H1 (cell line): ENCODE measurements around the gene FHIT. TPM values are rescaled to one million over a fixed set of nuclear protein-coding genes. Genes with fewer than 3 reads are reported as not detected.

Source experiments
- CTCF ChIA-PET: fragments of 300-600 bp; sonication (Branson Sonifier 250); formaldehyde crosslinking; loops from one replicate; lab custom pipeline; 2021; ENCODE audit not compliant: partially characterized antibody; lab: Charles Lee
- POLR2A ChIA-PET: fragments of 300-600 bp; sonication (Branson Sonifier 250); formaldehyde crosslinking; loops from one replicate; lab custom pipeline; 2021; ENCODE audit warnings: inconsistent platforms; ENCODE audit not compliant: partially characterized antibody; lab: Charles Lee
- DNase-seq, 2 experiments: peaks; one replicate each; pipeline versions ENCODE4 v3.0.0 to v3.0.0-alpha.2; 2010 to 2022; ENCODE audit warnings: low spot score in 2 of 2, low read depth in 1 of 2, mixed read lengths in 1 of 2
- FAIRE-seq: peaks from 2 replicates; lab custom pipeline; 2011; peaks lifted over from hg19 to GRCh38; lab: Jason Lieb, UNC
- H2AFZ ChIP-seq: 2 replicates; pipeline ENCODE4 v1.8.1; 2012; ENCODE audit warnings: low read length, inconsistent platforms
- H2AK5ac ChIP-seq: 2 replicates; pipeline ENCODE4 v1.6.1; 2013; ENCODE audit warnings: low read depth, low read length
- H2BK120ac ChIP-seq: replicated peaks from 2 replicates; pipeline ENCODE3; 2013; ENCODE audit warnings: low read depth, low read length, inconsistent platforms
- H2BK12ac ChIP-seq: 2 replicates; pipeline ENCODE4 v1.6.1; 2013; ENCODE audit warnings: low read depth, low read length
- H2BK15ac ChIP-seq: 2 replicates; pipeline ENCODE4 v1.6.1; 2013; ENCODE audit warnings: low read length
- H2BK20ac ChIP-seq: 2 replicates; pipeline ENCODE4 v1.6.1; 2013; ENCODE audit warnings: low read length
- H2BK5ac ChIP-seq: 2 replicates; pipeline ENCODE4 v1.6.1; 2013; ENCODE audit warnings: low read depth, low read length
- H3K14ac ChIP-seq: 2 replicates; pipeline ENCODE4 v1.6.1; 2013; ENCODE audit warnings: inconsistent platforms; ENCODE audit not compliant: insufficient read length
- H3K18ac ChIP-seq: 2 replicates; pipeline ENCODE4 v1.6.1; 2013; ENCODE audit warnings: low read length; ENCODE audit errors: extremely low read depth
- H3K23ac ChIP-seq: 2 replicates; pipeline ENCODE4 v1.6.1; 2013; ENCODE audit warnings: inconsistent platforms; ENCODE audit not compliant: insufficient read length
- H3K23me2 ChIP-seq: 2 replicates; pipeline ENCODE4 v1.6.1; 2013; ENCODE audit warnings: low read depth, low read length
- H3K27ac ChIP-seq: 2 replicates; pipeline ENCODE4 v1.6.1; 2011; ENCODE audit warnings: low read depth, low read length, inconsistent platforms
- H3K27me3 ChIP-seq, 4 experiments: replicated peaks in 1 of 4; 1 replicate in 1 of 4; 2 replicates in 3 of 4; pipeline versions ENCODE4 v1.6.1 to v1.8.1; 2011 to 2013; ENCODE audit warnings: low read length in 3 of 4, mild to moderate bottlenecking in 3 of 4, inconsistent platforms in 2 of 4, mixed read lengths in 2 of 4, moderate library complexity in 1 of 4; ENCODE audit not compliant: control insufficient read depth in 3 of 4, insufficient read depth in 3 of 4; ENCODE audit errors: extremely low read depth in 1 of 4
- H3K36me3 ChIP-seq, 4 experiments: 2 replicates each; pipeline versions ENCODE4 v1.6.1 to v1.8.1; 2011 to 2013; ENCODE audit warnings: mild to moderate bottlenecking in 4 of 4, low read length in 3 of 4, moderate library complexity in 2 of 4, control low read depth in 1 of 4, inconsistent platforms in 1 of 4; ENCODE audit not compliant: insufficient read depth in 4 of 4, control insufficient read depth in 2 of 4
- H3K4ac ChIP-seq: replicated peaks from 2 replicates; pipeline ENCODE3; 2013; ENCODE audit warnings: low read length, low read depth, mixed read lengths, inconsistent platforms; ENCODE audit not compliant: insufficient read length
- H3K4me1 ChIP-seq, 4 experiments: replicated peaks in 1 of 4; 1 replicate in 1 of 4; 2 replicates in 3 of 4; pipeline versions ENCODE4 v1.6.1 to v1.8.1; 2011 to 2013; ENCODE audit warnings: low read length in 3 of 4, inconsistent platforms in 2 of 4, mixed read lengths in 1 of 4; ENCODE audit not compliant: insufficient read depth in 4 of 4, control insufficient read depth in 3 of 4
- H3K4me2 ChIP-seq, 2 experiments: 2 replicates each; pipeline versions ENCODE4 v1.6.1 to v1.8.1; 2011 to 2013; ENCODE audit warnings: low read depth in 2 of 2, low read length in 2 of 2, control low read depth in 1 of 2, inconsistent platforms in 1 of 2, mild to moderate bottlenecking in 1 of 2; ENCODE audit not compliant: insufficient read depth in 1 of 2
- H3K4me3 ChIP-seq, 4 experiments: fragments of 200-600, 300-600 bp in 1 of 4; sonication (generic), shearing (Covaris generic), sonication (Bioruptor Twin) in 1 of 4; 2 replicates each; pipeline versions ENCODE4 v1.5.1 to v1.8.1; 2011 to 2016; ENCODE audit warnings: low read length in 4 of 4, low read depth in 3 of 4, control low read depth in 2 of 4, inconsistent platforms in 2 of 4, mild to moderate bottlenecking in 2 of 4, mixed read lengths in 1 of 4, moderate library complexity in 1 of 4; ENCODE audit not compliant: insufficient read depth in 2 of 4; ENCODE audit errors: extremely low read depth in 1 of 4
- H3K56ac ChIP-seq: replicated peaks from 2 replicates; pipeline ENCODE3; 2013; ENCODE audit warnings: low read depth, mild to moderate bottlenecking, mixed read lengths, low read length, inconsistent platforms; ENCODE audit not compliant: insufficient read length
- H3K79me1 ChIP-seq: 2 replicates; pipeline ENCODE4 v1.6.1; 2013; ENCODE audit warnings: low read depth, low read length, control low read depth
- H3K79me2 ChIP-seq, 2 experiments: 2 replicates each; pipeline versions ENCODE4 v1.6.1 to v1.8.1; 2012 to 2013; ENCODE audit warnings: low read length in 2 of 2, mild to moderate bottlenecking in 2 of 2, inconsistent platforms in 1 of 2; ENCODE audit not compliant: insufficient read depth in 2 of 2, control insufficient read depth in 1 of 2
- H3K9ac ChIP-seq, 4 experiments: replicated peaks in 1 of 4; 1 replicate in 1 of 4; 2 replicates in 3 of 4; pipeline versions ENCODE4 v1.6.1 to v1.8.1; 2011 to 2013; ENCODE audit warnings: low read depth in 3 of 4, low read length in 3 of 4, control low read depth in 2 of 4, mild to moderate bottlenecking in 2 of 4, moderate library complexity in 2 of 4, inconsistent platforms in 1 of 4; ENCODE audit errors: extremely low read depth in 1 of 4
- H3K9me3 ChIP-seq, 2 experiments: 2 replicates each; pipeline versions ENCODE4 v1.6.1 to v1.8.1; 2012 to 2013; ENCODE audit warnings: mild to moderate bottlenecking in 2 of 2, moderate library complexity in 2 of 2, control low read depth in 1 of 2, inconsistent platforms in 1 of 2, low read depth in 1 of 2, low read length in 1 of 2, mixed read lengths in 1 of 2; ENCODE audit not compliant: insufficient read depth in 2 of 2
- H4K20me1 ChIP-seq, 2 experiments: replicated peaks in 1 of 2; 2 replicates each; pipeline versions ENCODE3 to v1.8.1; 2011 to 2013; ENCODE audit warnings: inconsistent platforms in 2 of 2, low read length in 2 of 2, mild to moderate bottlenecking in 1 of 2; ENCODE audit not compliant: insufficient read depth in 2 of 2, control insufficient read depth in 1 of 2
- H4K5ac ChIP-seq: 2 replicates; pipeline ENCODE4 v1.6.1; 2013; ENCODE audit warnings: low read length, low read depth, mixed read lengths, inconsistent platforms; ENCODE audit not compliant: insufficient read length
- H4K8ac ChIP-seq: 2 replicates; pipeline ENCODE4 v1.8.0; 2013; ENCODE audit warnings: mild to moderate bottlenecking, moderate library complexity, low read length, inconsistent platforms; ENCODE audit not compliant: insufficient read depth; ENCODE audit errors: extremely low read depth
- H4K91ac ChIP-seq: replicated peaks from 2 replicates; pipeline ENCODE3; 2013; ENCODE audit warnings: low read length, mixed read lengths, inconsistent platforms; ENCODE audit not compliant: insufficient read length
- BCL11A ChIP-seq, 2 experiments: IDR thresholded peaks; one replicate each; pipeline ENCODE4 v1.6.1; 2011; ENCODE audit warnings: low read depth in 2 of 2, low read length in 2 of 2, mild to moderate bottlenecking in 2 of 2
- CBX8 ChIP-seq: fragments of 300-800, 300-1000 bp; sonication (generic); IDR thresholded peaks from 2 replicates; pipeline ENCODE4 v1.7.1; 2016; ENCODE audit warnings: low read depth, low read length, borderline replicate concordance
- CEBPB ChIP-seq: IDR thresholded peaks from 2 replicates; pipeline ENCODE4 v1.6.1; 2012; ENCODE audit warnings: low read depth, low read length
- CTBP2 ChIP-seq: IDR thresholded peaks from 2 replicates; pipeline ENCODE4 v1.7.0; 2011; ENCODE audit warnings: borderline replicate concordance, mild to moderate bottlenecking, moderate library complexity, mixed read lengths, low read length; ENCODE audit not compliant: insufficient read depth, insufficient read length
- HDAC2 ChIP-seq, 2 experiments: fragments of 300-600 bp in 1 of 2; sonication (generic) in 1 of 2; IDR thresholded peaks; 2 replicates each; pipeline ENCODE4 v1.6.1; 2011 to 2012; ENCODE audit warnings: low read depth in 2 of 2, low read length in 2 of 2, mild to moderate bottlenecking in 2 of 2, moderate library complexity in 2 of 2, borderline replicate concordance in 1 of 2, inconsistent platforms in 1 of 2
- PHF8 ChIP-seq: fragments of 200-600 bp; sonication (generic); conservative IDR thresholded peaks from 2 replicates; pipeline ENCODE4 v1.7.1; 2012; ENCODE audit warnings: low read depth, mild to moderate bottlenecking, inconsistent platforms, low read length, moderate library complexity
- RXRA ChIP-seq: IDR thresholded peaks from 2 replicates; pipeline ENCODE4 v1.6.1; 2011; ENCODE audit warnings: low read depth, mild to moderate bottlenecking, low read length, moderate library complexity; ENCODE audit not compliant: insufficient read depth
- SIX5 ChIP-seq: IDR thresholded peaks from 2 replicates; pipeline ENCODE4 v1.6.1; 2011; ENCODE audit warnings: mild to moderate bottlenecking, low read depth, low read length
- WGBS, 2 experiments: shearing (Covaris generic) in 1 of 2; methylation state at CpG; one replicate each; pipeline versions ENCODE4 v1.1.6 to v1.1.7; 2013 to 2015; ENCODE audit warnings: low lambda C conversion rate in 2 of 2, mixed read lengths in 2 of 2, inconsistent platforms in 1 of 2, low coverage in 1 of 2, missing lambda C conversion rate in 1 of 2; ENCODE audit not compliant: insufficient replicate concordance in 2 of 2, insufficient coverage in 1 of 2, insufficient read length in 1 of 2; ENCODE audit errors: extremely low coverage in 1 of 2, missing lambda C conversion rate in 1 of 2; 5-methylcytosine and 5-hydroxymethylcytosine counted together
- polyA plus RNA-seq, 7 experiments: library from polyadenylated mRNA; depleted of rRNA in 3 of 7; stranded (reverse) in 5 of 7; unstranded in 2 of 7; fragments of >200 nt in 5 of 7; fragments of 200-250 nt in 2 of 7; gene quantifications; 1 replicate in 5 of 7; 2 replicates in 1 of 7; 4 replicates in 1 of 7; pipeline versions ENCODE4 v1.2.1 to v1.2.3, GENCODE V29; 2011 to 2013; ENCODE audit warnings: missing spikeins in 2 of 7, mixed read lengths in 2 of 7
- total RNA-seq: library from RNA; stranded (reverse); fragmentation: NEBNext Ultra II Directional; extraction: Animal tissue kit (Norgen Biotek cat#: 25700); gene quantifications from 2 replicates; pipeline ENCODE4 v1.2.1, GENCODE V29; 2021
- TF ChIP-seq, protein P1 (sequence below): IDR thresholded peaks from 2 replicates; pipeline ENCODE4 v1.6.1; 2012; ENCODE audit warnings: low read length, inconsistent platforms

FHIT gene
- total and polyA plus RNA-seq, 2 of the 8 experiments (the other 6 are each of a cell fraction or from before 2014, with no cell fraction given) = 1.2 to 3.2 TPM

- Histone ChIP-seq H3K4me2 (no peak overlapping the region), H3K23me2 (no peaks in the 10 kb centered on the region), H3K9ac (no peak overlapping the region), H3K9me3 (no peaks in the 10 kb centered on the region), H3K4ac (peak overlapping the region; percentile 21), H4K20me1 (no peaks in the 10 kb centered on the region), H3K18ac (no peak overlapping the region), H2BK12ac (no peak overlapping the region), H3K14ac (no peak overlapping the region), H4K8ac (no peak overlapping the region), H2BK20ac (0 out of 2 replicates have a peak overlapping the region, but pooled peaks have one; percentile 24), H3K79me1 (no peaks in the 10 kb centered on the region), H3K56ac (no peak overlapping the region), H3K27ac (no peak overlapping the region), H3K79me2 (no peaks in the 10 kb centered on the region), H3K27me3 (no peaks in the 10 kb centered on the region), H3K4me3 (no peak overlapping the region), H2BK5ac (no peak overlapping the region), H3K36me3 (no peaks in the 10 kb centered on the region), H3K4me1 (no peaks in the 10 kb centered on the region), H2BK120ac (no peak overlapping the region), H2AFZ (no peak overlapping the region), H3K23ac (no peak overlapping the region), H2AK5ac (no peak overlapping the region), H2BK15ac (no peak overlapping the region), H4K91ac (no peak overlapping the region), H4K5ac (no peak overlapping the region)
- no peak for FAIRE-seq
- DNase-seq = no peak
- CTCF ChIA-PET = no interaction called here
- no peak for TF ChIP-seq RXRA
- no peak for TF ChIP-seq HDAC2 (IDR thresholded peaks at IDR 0.05; ENCODE audit: borderline replicate concordance in 1 of 2, low read depth in 2 of 2, low read length in 2 of 2)
- TF ChIP-seq PHF8 = no peak
- TF ChIP-seq SIX5 = no peak
- TF ChIP-seq CEBPB = no peak
- TF ChIP-seq CBX8 = no peak
- TF ChIP-seq, protein P1, sequence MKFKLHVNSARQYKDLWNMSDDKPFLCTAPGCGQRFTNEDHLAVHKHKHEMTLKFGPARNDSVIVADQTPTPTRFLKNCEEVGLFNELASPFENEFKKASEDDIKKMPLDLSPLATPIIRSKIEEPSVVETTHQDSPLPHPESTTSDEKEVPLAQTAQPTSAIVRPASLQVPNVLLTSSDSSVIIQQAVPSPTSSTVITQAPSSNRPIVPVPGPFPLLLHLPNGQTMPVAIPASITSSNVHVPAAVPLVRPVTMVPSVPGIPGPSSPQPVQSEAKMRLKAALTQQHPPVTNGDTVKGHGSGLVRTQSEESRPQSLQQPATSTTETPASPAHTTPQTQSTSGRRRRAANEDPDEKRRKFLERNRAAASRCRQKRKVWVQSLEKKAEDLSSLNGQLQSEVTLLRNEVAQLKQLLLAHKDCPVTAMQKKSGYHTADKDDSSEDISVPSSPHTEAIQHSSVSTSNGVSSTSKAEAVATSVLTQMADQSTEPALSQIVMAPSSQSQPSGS = no peak
- no peak for TF ChIP-seq CTBP2
- no peak for TF ChIP-seq BCL11A (IDR thresholded peaks at IDR 0.05; ENCODE audit: low read depth in 2 of 2, low read length in 2 of 2)
- POLR2A ChIA-PET = no interaction called here
- WGBS, 2 experiments = 95% methylated on average over 3 of the region's 3 CpGs; no CpG with 5 or more reads in 1 of the 2 experiments
These were observed 1360.6 kb downstream of the FHIT start for GRCh38 chr3:59890639-59891038.
